GM12878 (cell line): Measurements from ENCODE around the gene LPIN1.

Source experiments
- CHD2 ChIP-seq: IDR thresholded peaks from 2 replicates; pipeline ENCODE4 v1.6.1; 2011; ENCODE audit warnings: low read depth, low read length, improper control_type of control experiment, borderline replicate concordance
- CTCF ChIP-seq, 3 experiments: IDR thresholded peaks in 2 of 3; conservative IDR thresholded peaks in 1 of 3; 2 replicates each; pipeline ENCODE4 v1.5.1; 2011; ENCODE audit warnings: low read depth in 3 of 3, low read length in 3 of 3, mild to moderate bottlenecking in 3 of 3, control low read depth in 2 of 3, moderate library complexity in 2 of 3, inconsistent platforms in 1 of 3, mixed read lengths in 1 of 3; ENCODE audit not compliant: control insufficient read depth in 2 of 3, insufficient read depth in 1 of 3; ENCODE audit errors: extremely low read depth in 1 of 3
- JUNB ChIP-seq: IDR thresholded peaks from 2 replicates; pipeline ENCODE4 v1.6.1; 2016; ENCODE audit warnings: antibody characterized with exemption, mild to moderate bottlenecking
- KAT2A ChIP-seq: conservative IDR thresholded peaks from 2 replicates; pipeline ENCODE4 v1.6.1; 2011; ENCODE audit warnings: low read depth, low read length; ENCODE audit not compliant: control insufficient read depth
- KDM1A ChIP-seq: fragments of 200-600 bp; sonication (generic); IDR thresholded peaks from 2 replicates; pipeline ENCODE4 v1.6.1; 2016; ENCODE audit warnings: borderline replicate concordance
- MAX ChIP-seq: IDR thresholded peaks from 2 replicates; pipeline ENCODE4 v1.6.1; 2012; ENCODE audit warnings: low read depth, low read length, improper control_type of control experiment
- MXI1 ChIP-seq: fragments of 150-350 bp; IDR thresholded peaks from 2 replicates; pipeline ENCODE4 v1.6.1; 2011; ENCODE audit warnings: low read depth, mild to moderate bottlenecking, inconsistent platforms, low read length, improper control_type of control experiment
- MYC ChIP-seq: IDR thresholded peaks from 2 replicates; pipeline ENCODE4 v1.6.1; 2011; ENCODE audit warnings: mild to moderate bottlenecking, low read length, moderate library complexity, inconsistent platforms; ENCODE audit not compliant: insufficient read depth, insufficient replicate concordance, insufficient read length, severe bottlenecking
- YY1 ChIP-seq: IDR thresholded peaks from 2 replicates; pipeline ENCODE4 v1.6.1; 2011; ENCODE audit warnings: low read depth, mild to moderate bottlenecking, low read length
- ZBTB33 ChIP-seq: fragments of 450-650 bp; IDR thresholded peaks from 2 replicates; pipeline ENCODE4 v1.6.1; 2017; ENCODE audit warnings: mild to moderate bottlenecking
- ZNF384 ChIP-seq: IDR thresholded peaks from 2 replicates; pipeline ENCODE4 v1.6.1; 2012; ENCODE audit warnings: low read depth, mild to moderate bottlenecking, low read length, improper control_type of control experiment, borderline replicate concordance

DNA sequence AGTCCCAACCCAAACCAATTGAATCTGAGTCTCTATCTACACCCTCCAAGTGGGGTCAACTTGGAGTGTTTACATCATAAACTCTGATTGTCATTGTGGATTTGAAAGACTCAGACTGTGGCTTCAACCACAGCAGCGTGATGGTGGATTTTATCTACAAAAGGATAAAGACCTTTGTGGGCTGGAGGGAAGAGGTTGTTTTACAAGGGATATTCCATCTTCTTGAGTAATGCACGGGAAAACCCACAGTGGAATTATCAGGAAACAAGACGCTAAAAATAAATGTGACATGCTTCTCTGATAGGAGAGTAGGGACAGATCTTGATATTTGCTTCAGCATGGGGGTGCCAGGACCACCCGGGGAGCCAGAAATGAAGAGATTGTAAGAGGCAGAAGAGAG, 93.5 kb downstream of the LPIN1 start:
- TF ChIP-seq MYC, result no peak
- TF ChIP-seq CTCF (IDR thresholded peaks at IDR 0.05 in 2 of 3, conservative IDR thresholded peaks at IDR 0.05 in 1 of 3; ENCODE audit: control insufficient read depth in 2 of 3, extremely low read depth in 1 of 3, insufficient read depth in 1 of 3, low read depth in 3 of 3, low read length in 3 of 3), result no peak
- TF ChIP-seq ZBTB33, result no peak
- no peak for TF ChIP-seq YY1
- no peak for TF ChIP-seq MAX
- no peak for TF ChIP-seq JUNB
- no peak for TF ChIP-seq MXI1
- TF ChIP-seq KDM1A, result no peak
- TF ChIP-seq ZNF384, result no peak
- no peak for TF ChIP-seq CHD2
- no peak for TF ChIP-seq KAT2A
